ENCODE measurements around the gene ZNF511. TPM values are rescaled to one million over a fixed set of nuclear protein-coding genes. Genes with fewer than 3 reads are reported as not detected.
A peak's percentile ranks its signal among the peaks of the same experiment; 100 is the strongest.

ZNF511 gene
- total and polyA plus RNA-seq, 2 of the 4 experiments (the other 2 are of a cell fraction): 13.6 to 32.6 TPM

- ChIA-PET CTCF (no interaction called here), POLR2A (ENCODE audit: unreplicated experiment) (no interaction called here)
- Histone ChIP-seq H3K4me1 (ENCODE audit: control insufficient read depth, insufficient read depth, low read length) (peaks cover 10% of the 10 kb centered on the region), H4K20me1 (ENCODE audit: insufficient read depth, low read length) (peaks cover 7% of the 10 kb centered on the region; the same call in 1 of the 2 replicates), H2BK15ac (ENCODE audit: low read depth, low read length) (no peak within 1 kb of the TSS), H3K9ac (ENCODE audit: low read depth, low read length) (no peak within 1 kb of the TSS), H3K79me1 (ENCODE audit: low read depth in 1 of 2, low read length in 2 of 2) (peaks cover 0 to 3% of the 10 kb centered on the region in 2 experiments; a peak in 1 of 4 replicates), H3K9me1 (ENCODE audit: insufficient read depth, low read length) (0 out of 2 replicates have a peak, but pooled peaks cover 4% of the 10 kb centered on the region), H3K56ac (ENCODE audit: extremely low read depth, insufficient read depth, low read length) (no peak within 1 kb of the TSS), H3K27ac (ENCODE audit: insufficient read depth, low read length) (no peak within 1 kb of the TSS), H2AK9ac (replicated peaks; ENCODE audit: low read depth, low read length, poor library complexity) (peak within 1 kb of the TSS; percentile 55), H3K4ac (ENCODE audit: low read depth, low read length) (no peak within 1 kb of the TSS), H2AFZ (replicated peaks; ENCODE audit: low read length, poor library complexity) (peak within 1 kb of the TSS; percentile 82), H4K5ac (ENCODE audit: low read depth, low read length) (no peak within 1 kb of the TSS), H3K4me3 (ENCODE audit: insufficient read depth, low read depth, low read length) (no peak within 1 kb of the TSS), H4K8ac (ENCODE audit: low read depth in 2 of 2, low read length in 2 of 2) (no peak within 1 kb of the TSS), H3K4me2 (ENCODE audit: low read depth, low read length) (no peak within 1 kb of the TSS), H3K23ac (ENCODE audit: low read depth, low read length) (no peak within 1 kb of the TSS), H3K36me3 (ENCODE audit: control insufficient read depth, insufficient read depth, low read length) (peaks cover 19% of the 10 kb centered on the region), H3K18ac (ENCODE audit: low read depth, low read length) (no peak within 1 kb of the TSS), H2AK5ac (ENCODE audit: low read depth, low read length) (0 out of 2 replicates have a peak within 1 kb of the TSS, but pooled peaks have one; percentile 9), H3K27me3 (ENCODE audit: control insufficient read depth, insufficient read depth, low read length) (peaks cover 9% of the 10 kb centered on the region), H2BK20ac (ENCODE audit: low read depth, low read length) (no peak within 1 kb of the TSS), H2BK120ac (ENCODE audit: low read depth, low read length) (no peak within 1 kb of the TSS), H3K14ac (replicated peaks; ENCODE audit: low read depth, low read length) (no peak within 1 kb of the TSS), H4K91ac (ENCODE audit: insufficient read depth, low read depth, low read length) (no peak within 1 kb of the TSS), H3K9me3 (ENCODE audit: control insufficient read depth, insufficient read depth, low read length) (no peaks in the 10 kb centered on the region), H2BK5ac (ENCODE audit: low read depth, low read length, poor library complexity, severe bottlenecking) (no peak within 1 kb of the TSS)
- in situ Hi-C loops (cut with MboI; ENCODE audit: low sequenced_read_pairs) (no loop called here), intact Hi-C loops (cut with micrococcal nuclease) (loop anchor here (1.0 kb wide), 1 partner anchor 14 kb away; no protein-coding TSS in a partner anchor), dilution Hi-C loops (cut with HindIII; ENCODE audit: low sequenced_read_pairs, unreplicated experiment) (no loop called here)
- 6% methylated on average over 19 of the region's 63 CpGs; no CpG with 5 or more reads in 1 of the 2 experiments for WGBS, 2 experiments (ENCODE audit: extremely low coverage in 2 of 2, insufficient read length in 1 of 2)
- ATAC-seq (ENCODE audit: low read depth) (peak; percentile 52), DNase-seq (no peak)
- no peak for TF ChIP-seq NFE2L2 (IDR thresholded peaks at IDR 0.05; ENCODE audit: low read depth, low read length)
- TF ChIP-seq, protein P1, sequence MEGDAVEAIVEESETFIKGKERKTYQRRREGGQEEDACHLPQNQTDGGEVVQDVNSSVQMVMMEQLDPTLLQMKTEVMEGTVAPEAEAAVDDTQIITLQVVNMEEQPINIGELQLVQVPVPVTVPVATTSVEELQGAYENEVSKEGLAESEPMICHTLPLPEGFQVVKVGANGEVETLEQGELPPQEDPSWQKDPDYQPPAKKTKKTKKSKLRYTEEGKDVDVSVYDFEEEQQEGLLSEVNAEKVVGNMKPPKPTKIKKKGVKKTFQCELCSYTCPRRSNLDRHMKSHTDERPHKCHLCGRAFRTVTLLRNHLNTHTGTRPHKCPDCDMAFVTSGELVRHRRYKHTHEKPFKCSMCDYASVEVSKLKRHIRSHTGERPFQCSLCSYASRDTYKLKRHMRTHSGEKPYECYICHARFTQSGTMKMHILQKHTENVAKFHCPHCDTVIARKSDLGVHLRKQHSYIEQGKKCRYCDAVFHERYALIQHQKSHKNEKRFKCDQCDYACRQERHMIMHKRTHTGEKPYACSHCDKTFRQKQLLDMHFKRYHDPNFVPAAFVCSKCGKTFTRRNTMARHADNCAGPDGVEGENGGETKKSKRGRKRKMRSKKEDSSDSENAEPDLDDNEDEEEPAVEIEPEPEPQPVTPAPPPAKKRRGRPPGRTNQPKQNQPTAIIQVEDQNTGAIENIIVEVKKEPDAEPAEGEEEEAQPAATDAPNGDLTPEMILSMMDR (conservative IDR thresholded peaks at IDR 0.05; ENCODE audit: low read depth, low read length): no peak
- TF ChIP-seq MAFK (IDR thresholded peaks at IDR 0.05; ENCODE audit: low read depth, low read length): no peak
- TF ChIP-seq RFX5 (IDR thresholded peaks at IDR 0.05; ENCODE audit: low read depth, low read length): no peak
- TF ChIP-seq FOS (IDR thresholded peaks at IDR 0.05; ENCODE audit: low read depth, low read length): no peak
- TF ChIP-seq RCOR1 (IDR thresholded peaks at IDR 0.05; ENCODE audit: insufficient replicate concordance, low read length): no peak
- TF ChIP-seq CHD1 (IDR thresholded peaks at IDR 0.05; ENCODE audit: low read depth, low read length): no peak
- no peak for TF ChIP-seq BHLHE40 (IDR thresholded peaks at IDR 0.05; ENCODE audit: low read depth, low read length)
- no TSS peak for BruUV-seq (replicated peaks)
These were observed 32.1 kb upstream of the ZNF511 start, which contains the start of gene ADAM8 for GRCh38 chr10:133276435-133277201. TSS of gene ADAM8 (minus strand) at chr10:133276868. CDS start at chr10:133276817, 51 bp downstream.
